ENCODE data around the gene ZNF70. TPM values are rescaled to one million over a fixed set of nuclear protein-coding genes. Genes with fewer than 3 reads are reported as not detected.

Gene ZNF70
- total and polyA plus RNA-seq, 9 of the 15 experiments (the other 6 are each of a cell fraction or from before 2014, with no cell fraction given) = 0.14 to 3.3 (median 1.4) TPM

GRCh38 chr22:23767303-23767672 lies 16.4 kb upstream of the ZNF70 start:
- ATAC-seq (peak; percentile 8), DNase-seq (ENCODE audit: extremely low read depth in 1 of 4, low spot score in 3 of 4) (peak in 1 of 4 experiments; percentile 72), FAIRE-seq (no peak)
- Histone ChIP-seq H3K9ac (ENCODE audit: insufficient read depth in 1 of 2, low read depth in 2 of 2, low read length in 2 of 2) (peak overlapping the region; percentile 95 to 98), H3K9me3 (replicated peaks; ENCODE audit: control insufficient read depth, insufficient read depth, low read depth, low read length) (no peaks in the 10 kb centered on the region), H2AFZ (ENCODE audit: low read depth, low read length) (no peak overlapping the region), H3K27ac (ENCODE audit: extremely low read depth, low read depth, low read length) (peak overlapping the region; percentile 98), H3K4me2 (ENCODE audit: insufficient read depth, low read length) (peak overlapping the region; percentile 94), H3K36me3 (ENCODE audit: control insufficient read depth, insufficient read depth, low read length) (peaks cover 24% of the 10 kb centered on the region), H3K9me1 (ENCODE audit: control insufficient read depth, insufficient read depth, low read length) (peaks cover 6% of the 10 kb centered on the region), H3K4me1 (replicated peaks in 1 of 2; ENCODE audit: control insufficient read depth in 2 of 2, insufficient read depth in 2 of 2, low read length in 2 of 2) (peaks cover 27 to 58% of the 10 kb centered on the region in 2 experiments; a peak in 4 of 5 replicates), H3K4me3 (peak overlapping the region; percentile 70), H3K27me3 (ENCODE audit: control insufficient read depth in 2 of 2, insufficient read depth in 2 of 2, low read length in 2 of 2) (no peaks in the 10 kb centered on the region), H4K20me1 (replicated peaks; ENCODE audit: control insufficient read depth, insufficient read depth, low read length) (peaks cover 23% of the 10 kb centered on the region), H3K79me2 (ENCODE audit: control insufficient read depth, insufficient read depth, low read length) (peaks cover 34% of the 10 kb centered on the region)
- 0% methylated on average over 10 of the region's 27 CpGs for WGBS (ENCODE audit: insufficient coverage, low coverage, missing lambda C conversion rate)
- in situ Hi-C loops (cut with MboI) = no loop called here
- CTCF ChIA-PET (ENCODE audit: low intra/inter-chr PET ratio) = interaction anchor here (2.7 kb wide), 1 partner anchor 82 kb away, joined by 15 read pairs; no protein-coding TSS in a partner anchor
- intact Hi-C loops (cut with micrococcal nuclease) = loop anchor here (2.0 to 10.0 kb wide), 3 partner anchors 80 to 224 kb away; no protein-coding TSS in a partner anchor
- POLR2A ChIA-PET = interaction anchor here (0.6 to 1.0 kb wide), 5 partner anchors 14 to 189 kb away, joined by 3 to 4 read pairs (median 3); no protein-coding TSS in a partner anchor
- BruUV-seq (replicated peaks) = no TSS peak
- no peak for TF ChIP-seq E2F4 (CRISPR knock-in tag; IDR thresholded peaks at IDR 0.05; ENCODE audit: low read depth)
- no peak for TF ChIP-seq PHF21A (IDR thresholded peaks at IDR 0.05; ENCODE audit: borderline replicate concordance, low read depth)
- TF ChIP-seq USF2 (CRISPR knock-in tag; IDR thresholded peaks at IDR 0.05) = 0 out of 2 replicates have a peak, but pooled peaks have one; percentile 6
- no peak for TF ChIP-seq PRDM10 (IDR thresholded peaks at IDR 0.05; ENCODE audit: partially characterized antibody)
- TF ChIP-seq NFATC3 (IDR thresholded peaks at IDR 0.05) = no peak
- no peak for TF ChIP-seq ZC3H4 (CRISPR knock-in tag; IDR thresholded peaks at IDR 0.05; ENCODE audit: borderline replicate concordance)
- no peak for TF ChIP-seq POLR2AphosphoS2 (IDR thresholded peaks at IDR 0.05; ENCODE audit: low read length)
- no peak for TF ChIP-seq NR2C2 (CRISPR knock-in tag; IDR thresholded peaks at IDR 0.05)
- TF ChIP-seq NR2C2 (tag; IDR thresholded peaks at IDR 0.05) = 0 out of 2 replicates have a peak, but pooled peaks have one; percentile 38
- TF ChIP-seq HBP1 (CRISPR knock-in tag; IDR thresholded peaks at IDR 0.05) = no peak
- no peak for TF ChIP-seq FOXM1 (IDR thresholded peaks at IDR 0.05; ENCODE audit: low read depth)
- TF ChIP-seq FOXM1 (CRISPR knock-in tag; IDR thresholded peaks at IDR 0.05; ENCODE audit: low read depth) = no peak
- no peak for TF ChIP-seq MBD1 (CRISPR knock-in tag; IDR thresholded peaks at IDR 0.05)

Measured in K562 (cell line).